HL-60/S4 (cell line): Measurements from ENCODE around the gene MEF2D.

Experiments used
- in situ Hi-C: fragments of 300-500 bp; cut with MboI; formaldehyde crosslinking; loops from 2 replicates; pipeline ENCODE4 v1.14.3; 2022; ENCODE audit warnings: low sequenced_read_pairs

The MEF2D gene

GRCh38 chr1:156471496-156472490, 28.8 kb downstream of the MEF2D start:
- in situ Hi-C loops: no loop called here

GRCh38 chr1:156470473-156470872, 30.1 kb downstream of the MEF2D start:
- in situ Hi-C loops: no loop called here

GRCh38 chr1:156468693-156469345, 31.8 kb downstream of the MEF2D start:
- in situ Hi-C loops: no loop called here

- in situ Hi-C loops: no loop called here
These were observed 32.7 kb downstream of the MEF2D start for GRCh38 chr1:156467906-156468305.

GRCh38 chr1:156467385-156467784, 33.2 kb downstream of the MEF2D start:
- in situ Hi-C loops: no loop called here

- in situ Hi-C loops: no loop called here
These were observed 34.7 kb downstream of the MEF2D start for GRCh38 chr1:156465747-156466365.

GRCh38 chr1:156464825-156465452, 35.6 kb downstream of the MEF2D start:
- in situ Hi-C loops: no loop called here

- in situ Hi-C loops: no loop called here
These were observed 36.2 kb downstream of the MEF2D start for GRCh38 chr1:156464335-156464734.

GRCh38 chr1:156463874-156464273, 36.7 kb downstream of the MEF2D start:
- in situ Hi-C loops: no loop called here

- in situ Hi-C loops: no loop called here
These were observed 37.4 kb downstream of the MEF2D start for GRCh38 chr1:156462954-156463795.

- in situ Hi-C loops: no loop called here
These were observed 38.6 kb downstream of the MEF2D start for GRCh38 chr1:156461781-156462647.

GRCh38 chr1:156461109-156461508, 39.5 kb downstream of the MEF2D start:
- in situ Hi-C loops: no loop called here

- in situ Hi-C loops: no loop called here
These were observed 40.0 kb downstream of the MEF2D start for GRCh38 chr1:156460525-156460924.

- in situ Hi-C loops: no loop called here
These were observed 42.4 kb downstream of the MEF2D start for GRCh38 chr1:156458181-156458503.

- in situ Hi-C loops: no loop called here
These were observed 43.7 kb downstream of the MEF2D start for GRCh38 chr1:156456625-156457465.

- in situ Hi-C loops: no loop called here
These were observed 45.2 kb downstream of the MEF2D start for GRCh38 chr1:156455362-156455761.

GRCh38 chr1:156452907-156453306, 47.7 kb downstream of the MEF2D start:
- in situ Hi-C loops: loop anchor here (5.0 kb wide), 1 partner anchor 154 kb away; no protein-coding TSS in a partner anchor

GRCh38 chr1:156451505-156452160, 48.9 kb downstream of the MEF2D start:
- in situ Hi-C loops: loop anchor here (5.0 kb wide), 1 partner anchor 156 kb away; no protein-coding TSS in a partner anchor
